HEK293T (cell line): ENCODE results near the gene WHAMM.

Experiments
- CTCF ChIA-PET: fragments of 350-600 bp; formaldehyde crosslinking; extraction: SDS; loops from one replicate; lab custom pipeline; 2021; ENCODE audit warnings: antibody characterized with exemption, inconsistent platforms; lab: Yijun Ruan, JAX
- POLR2A ChIA-PET: fragments of 350-600 bp; formaldehyde crosslinking; extraction: SDS; loops from one replicate; lab custom pipeline; 2020; ENCODE audit warnings: antibody characterized with exemption, inconsistent platforms; lab: Yijun Ruan, JAX
- DNase-seq: peaks from one replicate; pipeline ENCODE4 v3.0.0; 2012; ENCODE audit warnings: mixed read lengths; ENCODE audit errors: extremely low spot score
- ARNT ChIP-seq: fragments of 450-650 bp; IDR thresholded peaks from 2 replicates; pipeline ENCODE4 v1.6.1; 2017; ENCODE audit warnings: mild to moderate bottlenecking
- BHLHE40 ChIP-seq: fragments of 450-650 bp; IDR thresholded peaks from 2 replicates; pipeline ENCODE4 v1.6.1; 2016; ENCODE audit warnings: mild to moderate bottlenecking, moderate library complexity, borderline replicate concordance
- CTBP1 ChIP-seq: fragments of 450-650 bp; IDR thresholded peaks from 2 replicates; pipeline ENCODE4 v1.6.1; 2016; ENCODE audit warnings: borderline replicate concordance
- ELF4 ChIP-seq: fragments of 450-650 bp; IDR thresholded peaks from 2 replicates; pipeline ENCODE4 v1.6.1; 2017; ENCODE audit warnings: antibody characterized with exemption
- FOXA1 ChIP-seq: fragments of 450-650 bp; IDR thresholded peaks from 2 replicates; pipeline ENCODE4 v1.6.1; 2016; ENCODE audit warnings: mild to moderate bottlenecking
- FOXK2 ChIP-seq: fragments of 450-650 bp; IDR thresholded peaks from 2 replicates; pipeline ENCODE4 v1.6.1; 2016; ENCODE audit warnings: mild to moderate bottlenecking
- FOXM1 ChIP-seq: fragments of 450-650 bp; IDR thresholded peaks from 2 replicates; pipeline ENCODE4 v1.6.1; 2017; ENCODE audit warnings: mild to moderate bottlenecking, borderline replicate concordance
- HDGF ChIP-seq: fragments of 450-650 bp; IDR thresholded peaks from 2 replicates; pipeline ENCODE4 v1.6.1; 2017; ENCODE audit warnings: antibody characterized with exemption, borderline replicate concordance
- L3MBTL2 ChIP-seq: fragments of 450-650 bp; conservative IDR thresholded peaks from 2 replicates; pipeline ENCODE4 v1.6.1; 2016; ENCODE audit warnings: mild to moderate bottlenecking
- LEF1 ChIP-seq: fragments of 450-650 bp; IDR thresholded peaks from 2 replicates; pipeline ENCODE4 v1.6.1; 2017; ENCODE audit warnings: mild to moderate bottlenecking, borderline replicate concordance
- NFRKB ChIP-seq: fragments of 450-650 bp; IDR thresholded peaks from 2 replicates; pipeline ENCODE4 v1.6.1; 2016; ENCODE audit warnings: mild to moderate bottlenecking, moderate library complexity
- SP1 ChIP-seq: fragments of 450-650 bp; IDR thresholded peaks from 2 replicates; pipeline ENCODE4 v1.6.1; 2017
- SUZ12 ChIP-seq: fragments of 450-650 bp; IDR thresholded peaks from 2 replicates; pipeline ENCODE4 v1.6.1; 2016; ENCODE audit warnings: mild to moderate bottlenecking
- TARDBP ChIP-seq: fragments of 450-650 bp; IDR thresholded peaks from 2 replicates; pipeline ENCODE4 v1.6.1; 2016
- ZNF384 ChIP-seq: fragments of 450-650 bp; IDR thresholded peaks from 2 replicates; pipeline ENCODE4 v1.6.1; 2016
- TF ChIP-seq, protein P1 (sequence below): fragments of 450-650 bp; IDR thresholded peaks from 2 replicates; pipeline ENCODE4 v1.6.1; 2016

WHAMM gene

DNA sequence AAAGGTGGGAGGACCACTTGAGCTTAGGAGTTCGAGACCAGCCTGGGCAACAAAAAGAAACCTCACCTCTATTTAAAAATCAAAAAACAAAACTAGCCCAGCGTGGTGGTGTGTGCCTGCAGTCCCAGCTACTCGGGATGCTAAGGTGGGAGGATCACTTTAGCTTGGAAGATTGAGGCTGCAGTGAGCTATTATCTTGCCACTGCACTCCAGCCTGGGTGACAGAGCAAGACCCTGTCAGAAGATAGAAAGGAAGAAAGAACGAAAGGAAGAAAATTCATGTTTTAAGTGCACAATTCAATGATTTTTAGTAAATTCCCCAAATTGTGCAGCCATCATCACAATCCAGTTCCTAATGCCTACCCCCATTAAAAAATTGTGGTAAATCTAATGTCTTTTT, 11.3 kb upstream of the WHAMM start:
- no peak for TF ChIP-seq TARDBP
- TF ChIP-seq HDGF: no peak
- no peak for TF ChIP-seq ZNF384
- no peak for TF ChIP-seq ARNT
- no peak for TF ChIP-seq SUZ12
- no peak for TF ChIP-seq FOXA1
- TF ChIP-seq BHLHE40: no peak
- no peak for TF ChIP-seq ELF4
- TF ChIP-seq CTBP1: no peak
- no peak for TF ChIP-seq NFRKB
- TF ChIP-seq SP1: no peak
- TF ChIP-seq LEF1: no peak
- no peak for TF ChIP-seq FOXK2
- TF ChIP-seq FOXM1: no peak
- no peak for TF ChIP-seq L3MBTL2
- TF ChIP-seq, protein P1, sequence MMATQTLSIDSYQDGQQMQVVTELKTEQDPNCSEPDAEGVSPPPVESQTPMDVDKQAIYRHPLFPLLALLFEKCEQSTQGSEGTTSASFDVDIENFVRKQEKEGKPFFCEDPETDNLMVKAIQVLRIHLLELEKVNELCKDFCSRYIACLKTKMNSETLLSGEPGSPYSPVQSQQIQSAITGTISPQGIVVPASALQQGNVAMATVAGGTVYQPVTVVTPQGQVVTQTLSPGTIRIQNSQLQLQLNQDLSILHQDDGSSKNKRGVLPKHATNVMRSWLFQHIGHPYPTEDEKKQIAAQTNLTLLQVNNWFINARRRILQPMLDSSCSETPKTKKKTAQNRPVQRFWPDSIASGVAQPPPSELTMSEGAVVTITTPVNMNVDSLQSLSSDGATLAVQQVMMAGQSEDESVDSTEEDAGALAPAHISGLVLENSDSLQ: no peak
- ChIA-PET POLR2A (interaction anchor here (1.1 kb wide), 1 partner anchor 258 kb away, joined by 3 read pairs; the partner anchor contains the start of gene RPS17), CTCF (interaction anchor here (0.6 kb wide), 1 partner anchor 23 kb away, joined by 5 read pairs; no protein-coding TSS in a partner anchor)
- no peak for DNase-seq

DNA sequence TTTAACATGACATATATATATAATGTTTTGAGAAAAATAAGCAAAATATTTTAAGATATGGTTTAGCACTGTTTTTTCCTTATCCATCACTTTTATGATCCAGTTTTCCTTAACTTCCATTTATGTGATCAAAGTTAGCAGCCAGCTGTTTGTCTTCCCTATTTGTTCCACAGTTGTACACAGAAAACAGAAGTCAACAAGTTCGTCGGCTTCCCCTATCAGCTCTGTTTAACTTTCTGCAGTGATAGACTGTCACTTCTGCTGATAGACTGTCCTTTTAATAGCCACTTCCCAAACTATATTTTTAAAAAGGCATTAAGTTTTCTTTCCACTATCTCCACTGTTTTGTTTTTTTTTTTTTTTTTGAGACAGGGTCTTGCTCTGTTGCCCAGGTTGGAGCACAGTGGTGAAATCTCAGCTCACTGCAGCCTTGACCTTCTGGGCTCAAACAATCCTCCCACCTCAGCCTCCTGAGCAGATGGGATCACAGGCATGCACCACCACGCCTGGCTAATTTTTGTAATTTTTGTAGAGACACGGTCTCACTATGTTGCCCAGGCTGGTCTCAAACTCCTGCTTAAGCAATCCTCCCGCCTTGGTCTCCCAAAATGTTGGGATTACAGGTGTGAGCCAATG, 10.8 kb upstream of the WHAMM start:
- no peak for DNase-seq
- ChIA-PET CTCF (no interaction called here), POLR2A (interaction anchor here (1.1 kb wide), 1 partner anchor 258 kb away, joined by 3 read pairs; the partner anchor contains the start of gene RPS17)
- TF ChIP-seq ZNF384 (peak; percentile 30; the same call in 1 of the 2 replicates), LEF1 (no peak)

DNA sequence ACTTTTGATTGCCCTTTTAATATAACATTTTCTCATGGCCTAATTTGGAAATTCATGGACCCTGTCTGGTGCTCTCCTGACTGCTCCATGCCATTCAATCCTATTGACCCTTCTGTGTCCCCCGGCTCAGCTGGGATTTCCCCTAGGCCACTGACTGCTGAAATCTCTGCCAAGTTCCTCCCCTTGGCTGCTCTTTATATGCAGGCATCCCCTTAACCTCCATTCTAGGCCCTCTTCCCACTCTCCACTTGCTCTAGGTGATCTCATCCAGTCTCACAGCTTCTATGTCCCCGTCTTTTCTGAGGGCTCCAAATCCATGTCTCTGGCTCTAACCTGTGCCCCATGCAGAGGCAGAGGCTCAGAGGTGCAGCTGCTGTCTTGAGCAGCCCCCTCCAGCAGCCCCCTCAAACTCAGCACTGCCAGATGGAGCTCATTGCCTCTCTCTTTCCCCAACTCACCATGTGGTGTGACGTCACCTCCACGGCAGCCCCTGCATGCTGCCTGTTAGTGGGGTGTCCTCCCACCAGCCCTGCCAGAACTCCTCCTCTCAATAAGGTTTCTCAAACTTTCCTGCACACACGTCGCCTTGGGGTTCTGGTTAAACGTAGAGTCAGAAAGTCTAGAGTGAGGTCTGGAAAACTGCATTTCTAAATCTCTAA, 10.1 kb upstream of the WHAMM start:
- TF ChIP-seq ARNT: no peak
- no peak for TF ChIP-seq FOXM1
- no peak for TF ChIP-seq TARDBP
- TF ChIP-seq ZNF384: no peak
- no peak for TF ChIP-seq ELF4
- TF ChIP-seq HDGF: no peak
- TF ChIP-seq SP1: no peak
- TF ChIP-seq, protein P1: no peak
- DNase-seq: no peak
- POLR2A ChIA-PET: interaction anchor here (1.1 kb wide), 1 partner anchor 259 kb away, joined by 3 read pairs; the partner anchor contains the start of gene RPS17
- CTCF ChIA-PET: no interaction called here

DNA sequence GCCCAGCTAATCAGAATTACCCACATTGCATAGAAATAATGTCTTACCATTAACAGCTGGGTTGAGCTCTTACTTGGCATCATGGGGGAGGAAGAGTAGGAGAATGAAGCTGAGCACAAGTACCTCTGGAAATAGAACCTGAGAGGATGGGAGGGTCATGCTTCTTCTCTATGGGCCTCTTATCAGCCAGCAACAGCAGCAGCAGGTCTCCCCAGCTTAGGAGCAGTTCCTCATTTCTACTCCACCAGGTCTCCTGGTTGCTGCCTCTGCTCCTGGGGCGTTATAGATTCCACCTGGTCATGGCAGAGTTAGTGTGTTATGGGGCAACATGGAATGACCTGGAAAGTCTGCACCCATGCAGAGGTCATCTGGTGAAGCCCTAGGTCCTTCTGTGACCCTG, 6.9 kb upstream of the WHAMM start:
- no peak for DNase-seq
- TF ChIP-seq SUZ12 (no peak), FOXA1 (no peak), HDGF (no peak), NFRKB (no peak), FOXM1 (no peak), BHLHE40 (no peak)
- ChIA-PET POLR2A (interaction anchor here (0.6 to 4.2 kb wide), 3 partner anchors 52 to 183 kb away, joined by 3 to 32 read pairs (median 3); no protein-coding TSS in a partner anchor), CTCF (interaction anchor here (1.1 kb wide), 1 partner anchor 52 kb away, joined by 3 read pairs; no protein-coding TSS in a partner anchor)

DNA sequence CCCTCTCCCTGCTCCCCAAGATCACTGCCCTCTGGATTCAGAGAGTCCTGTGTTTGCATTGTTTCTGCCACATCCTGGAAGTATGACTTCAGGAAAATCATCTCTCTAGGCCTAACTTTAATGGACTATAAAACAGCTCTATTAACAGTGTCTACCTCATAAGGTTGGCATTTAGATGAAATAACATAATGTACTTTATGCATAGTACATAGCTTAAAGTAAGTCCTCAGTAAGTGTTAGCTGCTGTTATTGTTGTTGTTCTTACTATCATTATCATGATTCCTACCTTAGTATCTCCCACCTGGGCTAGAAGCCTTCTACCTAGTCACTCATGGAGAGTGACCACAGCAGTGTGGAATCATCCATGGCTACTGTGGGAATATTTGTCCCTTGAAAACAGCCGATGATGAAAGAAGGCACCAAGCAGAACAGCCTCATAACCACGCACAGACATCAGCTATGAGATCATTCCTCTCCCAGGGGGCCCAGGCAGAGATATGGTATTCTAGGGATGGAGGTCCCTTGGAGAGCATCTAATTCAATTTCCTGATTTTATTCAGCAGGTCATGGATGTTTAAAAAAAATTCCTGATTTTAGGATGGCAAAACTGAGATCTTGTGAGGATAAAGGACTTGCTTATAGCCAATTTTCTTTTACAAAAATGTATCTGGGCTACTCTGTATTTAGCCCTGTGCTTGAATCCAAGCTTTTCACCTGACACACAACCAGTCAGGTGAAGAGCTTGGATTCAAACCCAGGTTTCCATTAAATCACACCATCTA, 5.4 kb upstream of the WHAMM start:
- ChIA-PET POLR2A (interaction anchor here (0.6 to 4.2 kb wide), 6 partner anchors 9 to 264 kb away, joined by 3 to 32 read pairs (median 3); partner anchors contain the start of genes RAMAC and RPS17), CTCF (no interaction called here)
- TF ChIP-seq TARDBP (no peak), FOXA1 (no peak), FOXK2 (no peak), HDGF (no peak), L3MBTL2 (no peak), CTBP1 (no peak), ZNF384 (no peak), ELF4 (no peak), FOXM1 (no peak)
- TF ChIP-seq, protein P1: no peak
- DNase-seq: no peak

DNA sequence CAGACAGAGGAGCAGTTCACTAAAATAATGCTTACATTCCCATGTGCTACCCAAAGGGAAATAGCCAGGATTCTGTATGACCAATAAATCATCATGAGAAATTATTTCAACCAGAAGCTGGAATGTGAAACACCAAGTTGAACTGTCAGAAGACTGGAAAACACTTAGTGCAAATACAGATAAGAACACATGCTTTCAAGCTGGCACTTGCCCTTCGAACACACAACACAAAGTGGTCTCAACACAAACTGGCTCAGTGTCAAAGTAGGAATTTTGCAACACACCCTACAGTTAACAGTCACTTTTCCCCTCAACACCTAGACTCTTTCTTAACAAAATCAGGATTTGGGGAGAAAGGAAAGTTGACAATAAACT, 4.9 kb upstream of the WHAMM start:
- ChIA-PET CTCF (no interaction called here), POLR2A (interaction anchor here (0.7 to 4.2 kb wide), 4 partner anchors 54 to 264 kb away, joined by 3 to 32 read pairs (median 4); partner anchors contain the start of genes RAMAC and RPS17)
- TF ChIP-seq TARDBP: no peak
- TF ChIP-seq ARNT: no peak
- TF ChIP-seq NFRKB: no peak
- no peak for TF ChIP-seq ZNF384
- DNase-seq: no peak
